Keratinocyte (primary cell): ENCODE measurements around the gene DPAGT1. TPM values are rescaled to one million over a fixed set of nuclear protein-coding genes. Genes with fewer than 3 reads are reported as not detected.

ENCODE experiments used
- DNase-seq: peaks from one replicate; pipeline ENCODE4 v3.0.0-alpha.2; 2011; ENCODE audit warnings: low read depth, missing footprints, low spot score
- FAIRE-seq: peaks from 2 replicates; lab custom pipeline; 2011; peaks lifted over from hg19 to GRCh38; lab: Jason Lieb, UNC
- H2AFZ ChIP-seq: 2 replicates; pipeline ENCODE4 v1.6.0; 2012; ENCODE audit warnings: low read length, control low read depth, inconsistent platforms; ENCODE audit not compliant: control insufficient read depth
- H3K27ac ChIP-seq: 2 replicates; pipeline ENCODE4 v1.5.1; 2011; ENCODE audit warnings: low read length; ENCODE audit not compliant: control insufficient read depth, insufficient read depth
- H3K27me3 ChIP-seq: 3 replicates; pipeline ENCODE4 v1.6.0; 2011; ENCODE audit warnings: low read length; ENCODE audit not compliant: control insufficient read depth, insufficient read depth; ENCODE audit errors: extremely low read depth
- H3K36me3 ChIP-seq, 2 experiments: 2 replicates in 1 of 2; 3 replicates in 1 of 2; pipeline ENCODE4 v1.5.1; 2011; ENCODE audit warnings: low read length in 2 of 2, mild to moderate bottlenecking in 1 of 2; ENCODE audit not compliant: control insufficient read depth in 2 of 2, insufficient read depth in 2 of 2; ENCODE audit errors: extremely low read depth in 1 of 2
- H3K4me1 ChIP-seq: 3 replicates; pipeline ENCODE4 v1.5.1; 2011; ENCODE audit warnings: low read length; ENCODE audit not compliant: control insufficient read depth, insufficient read depth; ENCODE audit errors: extremely low read depth
- H3K4me2 ChIP-seq: 3 replicates; pipeline ENCODE4 v1.6.0; 2011; ENCODE audit warnings: low read depth, low read length; ENCODE audit not compliant: control insufficient read depth, insufficient read depth; ENCODE audit errors: extremely low read depth
- H3K4me3 ChIP-seq, 3 experiments: fragments of 200-600 bp in 1 of 3; sonication (generic) in 1 of 3; 2 replicates in 2 of 3; 3 replicates in 1 of 3; pipeline ENCODE4 v1.5.1; 2011 to 2016; ENCODE audit warnings: low read length in 3 of 3, mild to moderate bottlenecking in 3 of 3, control low read depth in 2 of 3, inconsistent platforms in 1 of 3, low read depth in 1 of 3, mixed read lengths in 1 of 3, mixed run types in 1 of 3, moderate library complexity in 1 of 3; ENCODE audit not compliant: control insufficient read depth in 2 of 3, insufficient read depth in 2 of 3; ENCODE audit errors: extremely low read depth in 1 of 3
- H3K79me2 ChIP-seq: 2 replicates; pipeline ENCODE4 v1.6.0; 2012; ENCODE audit warnings: low read length; ENCODE audit not compliant: control insufficient read depth, insufficient read depth
- H3K9ac ChIP-seq: 3 replicates; pipeline ENCODE4 v1.6.0; 2011; ENCODE audit warnings: low read length; ENCODE audit not compliant: control insufficient read depth, insufficient read depth; ENCODE audit errors: extremely low read depth
- H3K9me1 ChIP-seq: 3 replicates; pipeline ENCODE4 v1.6.0; 2011; ENCODE audit warnings: low read length; ENCODE audit not compliant: control insufficient read depth, insufficient read depth; ENCODE audit errors: extremely low read depth
- H3K9me3 ChIP-seq: 2 replicates; pipeline ENCODE4 v1.5.1; 2012; ENCODE audit warnings: low read depth, low read length; ENCODE audit not compliant: control insufficient read depth
- H4K20me1 ChIP-seq: 3 replicates; pipeline ENCODE4 v1.6.0; 2011; ENCODE audit warnings: low read length; ENCODE audit not compliant: control insufficient read depth, insufficient read depth; ENCODE audit errors: extremely low read depth
- CTCF ChIP-seq, 3 experiments: IDR thresholded peaks in 1 of 3; conservative IDR thresholded peaks in 1 of 3; optimal IDR thresholded peaks in 1 of 3; 2 replicates in 2 of 3; 3 replicates in 1 of 3; pipeline versions ENCODE3 to v1.5.1; 2011; ENCODE audit warnings: low read length in 3 of 3, mild to moderate bottlenecking in 3 of 3, moderate library complexity in 2 of 3, control low read depth in 1 of 3, inconsistent platforms in 1 of 3; ENCODE audit not compliant: insufficient read depth in 2 of 3; ENCODE audit errors: extremely low read depth in 1 of 3
- EZH2 ChIP-seq: IDR thresholded peaks from one replicate; pipeline ENCODE4 v1.6.1; 2012; ENCODE audit warnings: inconsistent platforms, mild to moderate bottlenecking, low read length, moderate library complexity
- dilution Hi-C: fragments of 300-500 bp; cut with MboI; formaldehyde crosslinking; loops from one replicate; pipeline ENCODE4 v1.7.0; 2020; ENCODE audit warnings: low sequenced_read_pairs; ENCODE audit not compliant: extremely low pct_ligation_motif_present
- polyA plus RNA-seq, 5 experiments: library from polyadenylated mRNA; depleted of rRNA in 3 of 5; stranded (reverse) in 3 of 5; stranded (forward) in 1 of 5; unstranded in 1 of 5; fragments of >200 nt; gene quantifications; 1 replicate in 1 of 5; 2 replicates in 3 of 5; 3 replicates in 1 of 5; pipeline versions ENCODE4 v1.2.1 to v1.2.3, GENCODE V29; 2011 to 2012; ENCODE audit warnings: missing spikeins in 2 of 5, low read depth in 1 of 5, low replicate concordance in 1 of 5

Gene DPAGT1
- polyA plus RNA-seq, 1 donor (not counting 4 experiments of a cell fraction or from before 2014, with no cell fraction given): 59.7 TPM

- Histone ChIP-seq H4K20me1 (no peaks in the 10 kb centered on the region), H3K36me3 (peaks cover 4 to 7% of the 10 kb centered on the region in 2 experiments), H3K4me1 (peaks cover 19% of the 10 kb centered on the region), H3K9me3 (no peaks in the 10 kb centered on the region), H3K4me3 (peak overlapping the region; percentile 83 to 85 (median 85)), H2AFZ (peak overlapping the region; percentile 96), H3K27me3 (no peaks in the 10 kb centered on the region), H3K4me2 (peak overlapping the region; percentile 99), H3K79me2 (peaks cover 23% of the 10 kb centered on the region), H3K9ac (peak overlapping the region; percentile 91), H3K27ac (peak overlapping the region; percentile 83), H3K9me1 (no peaks in the 10 kb centered on the region)
- dilution Hi-C loops: no loop called here
- no peak for TF ChIP-seq CTCF (optimal IDR thresholded peaks at IDR 0.05 in 1 of 3, IDR thresholded peaks at IDR 0.05 in 1 of 3, conservative IDR thresholded peaks at IDR 0.05 in 1 of 3; ENCODE audit: extremely low read depth in 1 of 3, insufficient read depth in 2 of 3, low read length in 3 of 3)
- no peak for TF ChIP-seq EZH2
- no peak for FAIRE-seq
- no peak for DNase-seq
Observed at GRCh38 chr11:119120639-119121007, 19.0 kb upstream of the DPAGT1 start.

- no peak overlapping the region for H3K9ac ChIP-seq
- H4K20me1 ChIP-seq: no peaks in the 10 kb centered on the region
- H3K36me3 ChIP-seq: peaks cover 4 to 7% of the 10 kb centered on the region in 2 experiments
- no peaks in the 10 kb centered on the region for H3K9me3 ChIP-seq
- no peak for FAIRE-seq
- dilution Hi-C loops: no loop called here
- H3K4me2 ChIP-seq: no peak overlapping the region
- H3K27ac ChIP-seq: no peak overlapping the region
- no peaks in the 10 kb centered on the region for H3K9me1 ChIP-seq
- TF ChIP-seq CTCF (optimal IDR thresholded peaks at IDR 0.05 in 1 of 3, IDR thresholded peaks at IDR 0.05 in 1 of 3, conservative IDR thresholded peaks at IDR 0.05 in 1 of 3; ENCODE audit: extremely low read depth in 1 of 3, insufficient read depth in 2 of 3, low read length in 3 of 3) (no peak), EZH2 (no peak)
- no peak overlapping the region for H3K4me3 ChIP-seq
- no peaks in the 10 kb centered on the region for H3K27me3 ChIP-seq
- peaks cover 20% of the 10 kb centered on the region for H3K79me2 ChIP-seq
- no peak for DNase-seq
- no peak overlapping the region for H2AFZ ChIP-seq
- H3K4me1 ChIP-seq: peaks cover 16% of the 10 kb centered on the region
Observed at GRCh38 chr11:119118946-119119345, 17.3 kb upstream of the DPAGT1 start.
